Keratinocyte (primary cell): ENCODE measurements around the gene NREP. TPM values are rescaled to one million over a fixed set of nuclear protein-coding genes. Genes with fewer than 3 reads are reported as not detected.

Experiments used
- DNase-seq: peaks from one replicate; pipeline ENCODE4 v3.0.0-alpha.2; 2011; ENCODE audit warnings: low read depth, missing footprints, low spot score
- FAIRE-seq: peaks from 2 replicates; lab custom pipeline; 2011; peaks lifted over from hg19 to GRCh38; lab: Jason Lieb, UNC
- H2AFZ ChIP-seq: 2 replicates; pipeline ENCODE4 v1.6.0; 2012; ENCODE audit warnings: low read length, control low read depth, inconsistent platforms; ENCODE audit not compliant: control insufficient read depth
- H3K27ac ChIP-seq: 2 replicates; pipeline ENCODE4 v1.5.1; 2011; ENCODE audit warnings: low read length; ENCODE audit not compliant: control insufficient read depth, insufficient read depth
- H3K27me3 ChIP-seq: 3 replicates; pipeline ENCODE4 v1.6.0; 2011; ENCODE audit warnings: low read length; ENCODE audit not compliant: control insufficient read depth, insufficient read depth; ENCODE audit errors: extremely low read depth
- H3K36me3 ChIP-seq, 2 experiments: 2 replicates in 1 of 2; 3 replicates in 1 of 2; pipeline ENCODE4 v1.5.1; 2011; ENCODE audit warnings: low read length in 2 of 2, mild to moderate bottlenecking in 1 of 2; ENCODE audit not compliant: control insufficient read depth in 2 of 2, insufficient read depth in 2 of 2; ENCODE audit errors: extremely low read depth in 1 of 2
- H3K4me1 ChIP-seq: 3 replicates; pipeline ENCODE4 v1.5.1; 2011; ENCODE audit warnings: low read length; ENCODE audit not compliant: control insufficient read depth, insufficient read depth; ENCODE audit errors: extremely low read depth
- H3K4me2 ChIP-seq: 3 replicates; pipeline ENCODE4 v1.6.0; 2011; ENCODE audit warnings: low read depth, low read length; ENCODE audit not compliant: control insufficient read depth, insufficient read depth; ENCODE audit errors: extremely low read depth
- H3K4me3 ChIP-seq, 3 experiments: fragments of 200-600 bp in 1 of 3; sonication (generic) in 1 of 3; 2 replicates in 2 of 3; 3 replicates in 1 of 3; pipeline ENCODE4 v1.5.1; 2011 to 2016; ENCODE audit warnings: low read length in 3 of 3, mild to moderate bottlenecking in 3 of 3, control low read depth in 2 of 3, inconsistent platforms in 1 of 3, low read depth in 1 of 3, mixed read lengths in 1 of 3, mixed run types in 1 of 3, moderate library complexity in 1 of 3; ENCODE audit not compliant: control insufficient read depth in 2 of 3, insufficient read depth in 2 of 3; ENCODE audit errors: extremely low read depth in 1 of 3
- H3K79me2 ChIP-seq: 2 replicates; pipeline ENCODE4 v1.6.0; 2012; ENCODE audit warnings: low read length; ENCODE audit not compliant: control insufficient read depth, insufficient read depth
- H3K9ac ChIP-seq: 3 replicates; pipeline ENCODE4 v1.6.0; 2011; ENCODE audit warnings: low read length; ENCODE audit not compliant: control insufficient read depth, insufficient read depth; ENCODE audit errors: extremely low read depth
- H3K9me1 ChIP-seq: 3 replicates; pipeline ENCODE4 v1.6.0; 2011; ENCODE audit warnings: low read length; ENCODE audit not compliant: control insufficient read depth, insufficient read depth; ENCODE audit errors: extremely low read depth
- H3K9me3 ChIP-seq: 2 replicates; pipeline ENCODE4 v1.5.1; 2012; ENCODE audit warnings: low read depth, low read length; ENCODE audit not compliant: control insufficient read depth
- H4K20me1 ChIP-seq: 3 replicates; pipeline ENCODE4 v1.6.0; 2011; ENCODE audit warnings: low read length; ENCODE audit not compliant: control insufficient read depth, insufficient read depth; ENCODE audit errors: extremely low read depth
- CTCF ChIP-seq, 3 experiments: IDR thresholded peaks in 1 of 3; conservative IDR thresholded peaks in 1 of 3; optimal IDR thresholded peaks in 1 of 3; 2 replicates in 2 of 3; 3 replicates in 1 of 3; pipeline versions ENCODE3 to v1.5.1; 2011; ENCODE audit warnings: low read length in 3 of 3, mild to moderate bottlenecking in 3 of 3, moderate library complexity in 2 of 3, control low read depth in 1 of 3, inconsistent platforms in 1 of 3; ENCODE audit not compliant: insufficient read depth in 2 of 3; ENCODE audit errors: extremely low read depth in 1 of 3
- EZH2 ChIP-seq: IDR thresholded peaks from one replicate; pipeline ENCODE4 v1.6.1; 2012; ENCODE audit warnings: inconsistent platforms, mild to moderate bottlenecking, low read length, moderate library complexity
- dilution Hi-C: fragments of 300-500 bp; cut with MboI; formaldehyde crosslinking; loops from one replicate; pipeline ENCODE4 v1.7.0; 2020; ENCODE audit warnings: low sequenced_read_pairs; ENCODE audit not compliant: extremely low pct_ligation_motif_present
- polyA plus RNA-seq, 5 experiments: library from polyadenylated mRNA; depleted of rRNA in 3 of 5; stranded (reverse) in 3 of 5; stranded (forward) in 1 of 5; unstranded in 1 of 5; fragments of >200 nt; gene quantifications; 1 replicate in 1 of 5; 2 replicates in 3 of 5; 3 replicates in 1 of 5; pipeline versions ENCODE4 v1.2.1 to v1.2.3, GENCODE V29; 2011 to 2012; ENCODE audit warnings: missing spikeins in 2 of 5, low read depth in 1 of 5, low replicate concordance in 1 of 5

The NREP gene
- polyA plus RNA-seq, 1 donor (not counting 4 experiments of a cell fraction or from before 2014, with no cell fraction given): 9.1 TPM

- Histone ChIP-seq H3K36me3 (no peaks in the 10 kb centered on the region), H4K20me1 (no peaks in the 10 kb centered on the region), H3K27me3 (no peaks in the 10 kb centered on the region), H3K79me2 (no peaks in the 10 kb centered on the region), H3K4me1 (no peaks in the 10 kb centered on the region), H3K9ac (no peak overlapping the region), H3K4me2 (no peak overlapping the region), H3K9me1 (no peaks in the 10 kb centered on the region), H3K9me3 (no peaks in the 10 kb centered on the region), H3K27ac (no peak overlapping the region), H2AFZ (no peak overlapping the region), H3K4me3 (no peak overlapping the region)
- DNase-seq (no peak), FAIRE-seq (no peak)
- dilution Hi-C loops: no loop called here
- TF ChIP-seq CTCF (optimal IDR thresholded peaks at IDR 0.05 in 1 of 3, IDR thresholded peaks at IDR 0.05 in 1 of 3, conservative IDR thresholded peaks at IDR 0.05 in 1 of 3; ENCODE audit: extremely low read depth in 1 of 3, insufficient read depth in 2 of 3, low read length in 3 of 3) (no peak), EZH2 (no peak)
Measured at GRCh38 chr5:111706345-111706744, 50.6 kb downstream of the NREP start.

- Histone ChIP-seq H3K27me3 (no peaks in the 10 kb centered on the region), H3K36me3 (no peaks in the 10 kb centered on the region), H2AFZ (no peak overlapping the region), H3K9ac (no peak overlapping the region), H3K4me2 (no peak overlapping the region), H3K27ac (no peak overlapping the region), H3K9me1 (no peaks in the 10 kb centered on the region), H3K4me1 (peaks cover 2% of the 10 kb centered on the region), H3K79me2 (no peaks in the 10 kb centered on the region), H3K9me3 (no peaks in the 10 kb centered on the region), H4K20me1 (no peaks in the 10 kb centered on the region), H3K4me3 (no peak overlapping the region)
- dilution Hi-C loops: no loop called here
- DNase-seq: no peak
- no peak for TF ChIP-seq EZH2
- TF ChIP-seq CTCF (optimal IDR thresholded peaks at IDR 0.05 in 1 of 3, IDR thresholded peaks at IDR 0.05 in 1 of 3, conservative IDR thresholded peaks at IDR 0.05 in 1 of 3; ENCODE audit: extremely low read depth in 1 of 3, insufficient read depth in 2 of 3, low read length in 3 of 3): no peak
- FAIRE-seq: no peak
Measured at GRCh38 chr5:111704452-111705085, 52.4 kb downstream of the NREP start.
